GM19043 (cell line): ENCODE data around the gene RNF26.
A peak's percentile ranks its signal among the peaks of the same experiment; 100 is the strongest.

Experiments used
- ATAC-seq: cut with Tn5 transposase; IDR thresholded peaks from one replicate; pipeline ENCODE4 v1.9.1; 2021; ENCODE audit warnings: low read depth; ENCODE audit not compliant: unreplicated experiment

Gene RNF26

DNA sequence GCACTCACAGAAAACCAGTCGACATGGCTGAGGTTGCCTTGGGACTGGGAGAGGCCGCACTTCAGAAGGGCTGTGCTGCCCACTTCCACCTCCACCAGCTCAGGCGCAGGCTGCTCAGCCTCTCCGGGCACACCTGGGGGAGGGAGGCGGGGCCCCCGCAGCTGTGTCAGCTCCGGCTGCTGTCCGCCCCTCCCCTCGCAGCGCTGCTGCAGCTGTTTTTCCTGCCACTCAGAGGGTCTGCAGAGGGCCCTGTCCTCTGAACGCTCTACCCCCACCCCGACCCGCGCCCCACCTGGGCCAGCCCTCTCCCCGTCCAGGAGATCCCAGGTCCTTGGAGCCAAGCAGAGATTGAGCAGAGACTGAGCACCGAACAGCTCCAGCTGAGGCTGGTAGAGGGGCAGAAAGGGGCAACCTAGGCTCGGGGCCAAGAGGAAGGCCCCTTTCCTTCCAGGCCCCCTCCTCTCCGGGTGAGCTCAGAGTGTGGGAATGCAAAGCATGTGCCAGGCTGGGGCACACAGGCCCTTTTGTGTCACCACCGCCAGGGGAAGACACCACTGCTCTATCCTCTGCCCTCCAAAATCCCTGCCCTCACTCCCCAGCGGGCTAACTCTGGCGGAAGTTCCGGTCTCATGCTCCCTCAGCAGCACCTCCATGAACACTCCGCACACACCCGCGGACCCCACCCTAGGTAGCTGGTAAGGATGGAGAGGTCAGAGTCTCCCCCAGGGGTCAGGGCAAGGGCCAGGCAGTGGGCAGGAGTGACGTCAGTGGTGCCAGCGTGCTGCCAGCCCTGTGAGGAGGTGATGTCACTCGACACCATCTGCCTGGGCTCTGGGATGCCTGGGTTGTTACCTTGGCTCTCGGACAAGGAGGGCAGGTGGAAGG lies 19.0 kb upstream of the RNF26 start:
- no peak for ATAC-seq

DNA sequence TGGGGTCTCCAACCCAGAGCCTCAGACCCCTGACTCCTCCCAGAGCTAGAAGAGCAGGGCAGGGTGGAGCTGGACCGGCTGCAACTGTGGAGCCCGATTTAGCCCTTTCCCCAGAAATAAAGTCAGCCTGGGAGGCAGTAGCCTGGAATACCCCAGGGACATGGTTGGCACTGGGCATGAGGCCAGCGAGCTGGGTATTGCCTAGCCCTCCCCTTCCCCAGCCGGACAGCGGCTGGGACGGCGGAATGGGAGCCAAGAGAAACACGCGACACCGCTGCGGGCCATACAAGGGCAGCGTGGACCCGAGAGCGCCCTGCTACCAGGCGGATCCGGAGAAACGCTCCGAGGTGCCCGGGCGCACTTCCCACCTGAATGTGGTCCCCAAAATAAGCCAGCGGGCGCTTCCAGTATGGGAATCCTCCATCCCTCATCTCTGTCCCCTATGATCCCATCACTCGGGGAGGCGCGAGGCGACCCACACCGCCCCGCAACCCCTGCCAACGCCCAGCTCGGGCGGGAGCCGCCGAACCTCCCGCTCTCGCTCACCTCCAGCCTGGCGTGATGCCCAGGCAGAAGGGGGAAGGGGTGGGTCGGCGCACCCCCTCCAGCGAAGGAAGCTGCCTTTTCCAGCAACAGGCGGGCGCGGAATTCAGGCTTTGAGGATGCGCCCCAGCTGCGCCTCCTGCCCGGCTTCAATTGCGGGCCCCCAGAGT lies 18.2 kb upstream of the RNF26 start:
- ATAC-seq = no peak

DNA sequence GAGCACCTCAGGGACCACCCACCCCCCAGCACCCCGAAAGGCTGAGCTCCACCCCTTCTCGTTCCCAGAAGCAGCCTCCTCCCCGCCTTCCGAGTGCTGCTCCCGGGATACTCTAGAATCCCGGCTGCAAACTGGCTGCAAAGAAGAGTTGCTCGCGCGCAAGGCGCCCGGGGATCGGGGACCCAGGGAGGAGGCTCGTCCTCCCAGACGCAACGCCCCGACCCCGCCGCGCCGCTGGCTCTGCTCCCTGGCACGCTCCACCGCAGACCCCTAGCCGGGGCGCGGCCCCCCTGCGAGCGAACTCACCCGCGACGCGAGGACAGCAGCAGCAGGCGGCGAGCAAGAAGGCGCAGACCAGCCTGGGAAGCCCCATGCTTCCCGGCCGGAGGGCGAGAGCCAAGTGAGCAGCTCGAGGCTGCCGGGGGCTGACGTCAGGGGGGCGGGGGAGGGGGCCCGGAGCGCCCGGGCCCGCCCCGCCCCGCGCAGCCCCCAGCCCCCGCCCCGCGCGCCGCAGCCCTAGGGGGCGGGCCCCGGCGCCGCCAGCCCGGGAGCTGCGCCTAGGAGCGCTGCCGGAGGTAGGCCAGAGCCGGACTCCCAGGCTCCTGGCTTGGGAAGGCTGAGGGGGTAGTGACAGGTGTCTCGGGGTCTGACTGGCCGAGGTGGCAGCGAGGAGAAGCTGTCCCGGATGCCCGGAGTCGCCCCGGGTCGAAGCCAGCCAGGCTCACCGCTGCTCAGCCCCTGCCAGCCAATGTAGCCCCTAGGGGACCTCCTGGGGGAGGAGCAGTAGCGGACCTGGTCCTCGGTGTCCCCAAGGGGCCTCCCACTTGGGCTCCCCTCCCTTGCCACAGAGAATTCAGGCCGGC lies 17.4 kb upstream of the RNF26 start, which contains the start of gene MCAM:
Gene MCAM (minus strand): TSS at position 402 of the 863 bp plus-strand sequence. CDS start 29 bp downstream, at position 373.
- no peak for ATAC-seq

DNA sequence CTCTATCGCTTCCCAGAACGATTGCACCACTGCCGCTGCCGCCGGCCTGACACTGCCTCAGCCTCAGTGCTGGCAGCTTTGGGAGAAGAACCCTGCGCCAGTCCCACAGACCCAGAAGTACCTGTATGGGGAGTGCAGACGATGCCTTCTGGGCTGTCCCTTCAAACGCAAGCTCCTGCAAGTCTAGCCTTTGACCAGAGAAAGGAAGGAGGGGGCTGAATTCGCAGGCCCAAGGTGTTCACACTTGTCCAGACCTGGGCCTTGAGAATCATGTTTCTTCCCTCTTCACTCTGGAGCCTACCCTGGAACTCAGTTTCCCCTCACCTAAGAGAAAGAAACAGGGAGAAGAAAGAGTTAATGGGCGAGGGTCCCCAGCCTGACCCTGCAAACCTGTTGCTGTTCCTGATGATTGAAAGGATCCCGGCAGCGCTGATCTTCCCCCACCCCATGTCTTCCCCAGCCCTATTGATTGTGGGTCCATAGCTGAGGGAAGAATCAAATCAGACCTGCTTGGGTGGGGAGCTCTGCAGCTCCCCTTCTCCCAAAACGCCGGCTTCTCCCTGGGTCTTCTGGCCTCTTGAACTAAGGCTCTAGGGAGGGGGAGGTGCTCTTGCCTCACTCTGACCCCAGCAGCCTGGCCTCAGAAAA lies 16.6 kb upstream of the RNF26 start:
- no peak for ATAC-seq

DNA sequence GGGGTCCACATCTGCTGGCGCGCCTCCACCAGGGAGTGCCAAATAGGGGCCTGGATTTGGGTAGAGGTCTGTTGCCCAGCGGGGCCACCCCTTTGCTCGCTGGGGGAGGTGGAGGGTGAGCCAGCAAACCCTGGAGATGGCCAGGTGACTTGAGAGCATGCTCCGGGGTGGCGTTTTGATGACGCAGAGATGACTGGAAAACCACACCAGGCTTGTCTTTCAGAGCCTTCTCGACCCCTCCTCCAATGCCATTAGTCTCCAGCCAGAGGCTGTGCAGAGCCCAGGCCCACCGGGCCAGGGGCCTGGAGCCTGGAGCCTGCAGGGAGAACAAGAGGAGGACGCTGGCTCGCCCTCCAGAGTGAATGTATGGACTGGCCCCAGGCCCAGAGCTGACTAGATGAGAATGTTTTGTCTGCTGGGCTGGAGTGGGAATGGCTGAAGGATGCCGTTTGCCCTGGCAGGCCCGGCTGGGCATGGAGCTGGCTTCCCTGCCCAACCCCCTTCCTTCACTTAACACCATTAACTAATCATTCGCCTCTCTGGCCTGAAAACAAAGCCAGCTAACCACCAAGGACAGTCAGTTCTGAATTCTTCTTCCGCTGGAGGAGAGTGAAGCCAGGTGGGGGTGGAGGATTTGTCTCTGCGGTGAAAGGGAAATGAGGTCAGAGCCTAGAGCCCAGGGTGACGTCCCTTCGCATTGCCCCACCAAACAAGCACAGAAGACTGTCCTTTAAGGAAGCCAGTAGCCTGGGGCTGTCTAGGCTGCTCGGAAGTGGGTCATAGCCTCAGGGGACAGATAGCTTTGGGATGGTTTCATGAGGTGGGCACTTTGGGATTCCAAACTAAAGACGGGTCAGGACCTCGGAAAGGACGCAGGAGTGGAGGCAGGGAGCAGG lies 15.8 kb upstream of the RNF26 start:
- ATAC-seq = no peak

DNA sequence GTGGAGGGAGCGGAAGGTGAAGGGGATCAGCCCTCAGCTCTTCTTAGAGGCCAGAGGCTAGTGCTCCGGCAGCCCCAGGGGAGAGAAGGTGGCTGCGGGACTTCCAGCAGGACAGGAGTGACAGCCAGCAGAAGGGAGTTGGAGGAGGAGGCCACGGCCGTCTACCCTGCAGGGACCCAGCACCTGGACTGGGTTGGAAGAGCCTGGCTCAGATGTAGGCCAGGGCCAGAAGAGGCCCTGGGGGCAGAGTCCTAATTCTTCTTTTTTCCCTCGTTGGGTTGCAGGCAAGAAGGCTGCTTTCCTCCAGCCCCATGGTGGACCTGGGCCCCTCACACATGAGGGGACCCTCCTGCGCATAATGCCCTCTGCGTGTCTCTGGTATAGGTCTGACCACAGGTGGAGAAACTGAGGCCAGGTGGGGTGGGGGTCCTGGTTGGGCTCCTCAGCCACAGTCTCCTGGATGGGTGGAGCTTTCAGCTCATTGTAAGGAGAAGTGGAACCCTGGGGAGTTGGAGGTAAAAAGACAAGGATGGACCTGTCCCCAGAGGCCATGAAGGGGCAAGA lies 15.1 kb upstream of the RNF26 start:
- ATAC-seq = no peak

DNA sequence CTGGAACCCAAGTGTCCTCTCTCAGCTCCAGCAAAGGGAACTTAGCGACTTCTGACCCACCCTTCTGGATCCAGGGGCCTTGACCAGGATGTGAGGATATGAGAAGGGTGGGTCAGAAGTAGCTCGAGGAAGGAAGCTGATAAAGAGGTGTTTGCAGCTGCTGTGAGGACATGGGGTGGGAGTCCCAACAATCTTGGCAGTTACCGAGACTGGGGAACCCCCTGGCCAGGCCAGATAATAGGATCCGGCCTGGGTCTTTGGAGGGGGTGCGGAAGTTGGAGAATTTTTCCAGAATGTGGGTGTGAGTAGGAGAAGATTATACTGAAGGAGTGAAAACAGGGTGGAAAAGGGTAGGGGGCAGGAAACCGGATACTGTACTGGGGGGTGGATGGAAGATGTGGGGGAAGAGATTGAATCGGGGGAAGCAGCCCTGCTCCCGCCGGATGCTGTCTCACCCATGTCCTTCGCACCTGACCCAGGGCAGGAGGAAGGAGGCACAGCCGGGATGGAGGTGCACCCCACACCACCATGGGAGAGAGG lies 14.6 kb upstream of the RNF26 start:
- no peak for ATAC-seq

DNA sequence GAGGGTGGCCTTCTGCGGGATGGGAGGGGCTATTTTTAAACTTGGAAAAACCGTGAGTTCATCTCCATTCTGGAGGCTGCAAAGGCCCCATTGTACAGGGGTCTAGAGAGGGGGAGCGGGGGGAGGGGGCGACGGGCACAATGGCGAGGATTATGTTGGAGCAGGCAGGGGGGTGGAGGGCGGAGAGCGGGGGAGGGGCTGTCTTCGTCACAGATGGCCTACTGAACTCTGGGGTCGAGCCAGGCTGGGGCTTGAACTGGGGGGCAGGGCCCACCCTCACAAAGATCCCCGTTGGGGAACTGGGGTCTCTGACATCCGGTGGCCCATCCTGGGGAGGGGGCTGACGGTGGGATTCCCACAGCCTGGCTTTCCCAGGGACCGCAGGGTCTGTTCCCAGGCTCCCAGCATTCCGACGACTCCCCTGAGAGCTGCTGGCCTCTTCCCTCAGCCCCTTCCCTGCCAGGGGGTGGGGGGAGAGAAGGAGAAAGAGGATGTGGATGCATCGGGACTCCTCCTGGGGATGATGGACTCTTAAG lies 14.0 kb upstream of the RNF26 start:
- ATAC-seq = no peak

DNA sequence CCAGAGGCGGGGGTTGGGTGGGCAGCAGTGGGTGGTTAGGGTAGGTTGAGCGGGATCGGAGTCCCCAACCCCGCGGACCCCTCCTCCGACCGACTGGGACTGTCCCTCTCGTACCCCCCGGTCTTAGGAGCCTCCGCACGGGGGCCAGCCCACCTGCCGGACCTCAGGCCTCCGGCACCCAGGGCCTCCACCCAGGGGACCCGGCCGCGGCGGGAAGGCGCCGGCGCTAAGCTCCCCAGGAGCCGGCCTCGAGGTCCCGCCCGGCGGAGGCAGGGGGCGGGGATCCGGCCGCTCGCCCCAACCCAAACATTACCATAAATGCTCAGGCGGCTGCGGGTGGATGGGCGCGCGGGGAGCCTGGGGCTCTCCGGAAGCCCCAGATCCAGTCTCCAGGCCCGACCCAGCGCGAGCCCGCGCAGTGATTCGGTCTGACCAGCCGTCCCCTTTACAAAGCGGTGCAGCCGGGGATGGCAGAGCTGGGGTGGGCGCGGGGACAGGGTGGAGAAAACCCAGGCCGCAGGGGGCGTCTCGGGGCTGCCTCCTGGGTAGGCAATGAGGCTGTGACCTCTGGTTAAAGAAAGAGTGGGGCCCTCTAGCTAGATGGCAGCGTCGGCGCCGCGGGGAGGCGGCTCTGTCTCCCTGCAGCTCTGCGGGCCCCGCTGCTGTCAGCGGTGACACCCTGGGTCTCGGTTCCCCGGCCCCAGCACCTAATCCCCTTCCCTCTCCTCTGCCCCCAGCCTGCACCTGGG lies 13.4 kb upstream of the RNF26 start:
- peak; percentile 51 for ATAC-seq

DNA sequence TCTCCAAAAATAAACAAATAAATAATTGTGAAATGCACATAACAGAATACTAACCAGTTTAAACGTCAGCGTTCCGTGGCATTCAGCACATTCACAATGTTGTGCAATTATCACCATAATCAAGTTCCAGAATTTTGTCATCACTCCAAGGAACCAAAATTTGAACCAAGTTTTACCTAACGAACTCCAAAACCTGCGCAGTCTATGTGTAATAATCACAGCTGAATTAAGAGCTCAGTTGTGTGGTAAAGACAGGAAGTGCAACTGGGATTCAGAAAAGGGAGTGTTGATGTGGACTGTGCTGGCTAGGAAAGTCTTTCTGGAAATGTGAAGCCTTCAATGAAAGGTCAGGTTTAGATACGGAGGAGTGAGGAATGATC lies 12.0 kb upstream of the RNF26 start:
- no peak for ATAC-seq

DNA sequence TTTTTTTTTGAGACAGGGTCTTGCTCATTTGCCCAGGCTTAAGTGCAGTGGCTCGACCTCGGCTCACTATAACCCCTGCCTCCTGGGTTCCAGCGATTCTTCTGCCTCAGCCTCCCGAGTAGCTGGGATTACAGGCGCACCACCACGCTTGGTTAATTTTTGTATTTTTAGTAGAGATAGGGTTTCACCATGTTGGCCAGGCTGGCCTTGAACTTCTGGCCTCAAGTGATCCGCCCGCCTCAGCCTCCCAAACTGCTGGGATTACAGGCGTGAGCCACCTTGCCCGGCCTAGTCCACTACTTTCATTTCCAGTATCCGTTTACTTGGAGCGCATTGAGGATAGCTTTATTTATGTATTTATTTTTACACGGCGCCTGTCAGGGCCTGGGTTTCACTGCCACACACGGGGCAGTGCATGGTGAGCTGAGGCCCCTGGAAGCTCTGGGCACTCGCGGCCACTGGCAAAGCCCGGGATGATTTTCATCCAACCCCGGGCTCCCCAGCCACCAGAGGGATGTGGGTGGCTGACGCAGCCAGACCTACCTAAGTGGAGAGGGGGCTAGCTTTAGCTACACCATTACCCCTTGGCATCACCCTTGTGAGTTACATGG lies 11.3 kb upstream of the RNF26 start:
- no peak for ATAC-seq

DNA sequence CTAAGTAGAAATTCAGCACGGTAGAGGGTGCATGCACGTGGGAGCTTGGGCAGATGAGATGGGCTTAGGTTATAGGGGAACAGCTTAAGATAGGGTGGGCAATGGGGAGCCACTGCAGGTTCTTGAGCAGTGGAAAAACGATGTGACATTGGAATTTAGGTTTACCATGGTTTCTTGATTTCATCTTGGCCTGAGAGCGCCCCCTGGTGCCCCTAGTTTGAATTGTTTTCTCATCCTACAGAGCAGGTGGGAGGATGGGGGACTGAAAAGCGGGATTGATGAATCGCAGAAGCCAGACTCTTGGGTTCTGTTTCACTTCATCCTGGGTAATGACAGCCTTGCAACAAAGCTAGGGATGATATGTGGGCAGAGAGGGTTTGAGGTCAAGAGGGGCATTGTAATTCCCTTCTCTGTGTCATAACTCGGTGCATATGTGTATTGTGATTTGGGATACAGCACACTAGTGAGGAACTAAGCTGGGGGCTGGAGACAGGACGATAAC lies 10.7 kb upstream of the RNF26 start:
- no peak for ATAC-seq

DNA sequence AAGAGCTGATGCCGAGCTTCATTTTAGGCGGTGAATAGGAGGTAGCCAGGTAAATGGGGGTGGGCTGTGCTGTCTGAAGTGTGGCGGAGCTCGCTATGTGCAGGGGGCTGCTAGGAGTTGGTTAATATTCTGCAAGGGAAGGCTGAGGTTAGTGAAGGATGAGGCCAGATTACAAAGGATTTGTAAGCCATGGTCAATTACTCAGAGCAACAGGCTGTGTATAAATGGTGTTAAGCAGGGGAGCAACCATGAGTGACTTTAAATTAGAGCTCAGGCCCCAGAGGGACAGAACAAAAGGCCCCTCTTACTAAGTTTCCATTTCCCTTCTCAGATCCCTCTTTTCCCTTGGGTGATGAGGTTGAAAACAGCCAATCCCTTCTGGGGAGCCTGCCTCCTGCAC lies 10.1 kb upstream of the RNF26 start:
- ATAC-seq = no peak

DNA sequence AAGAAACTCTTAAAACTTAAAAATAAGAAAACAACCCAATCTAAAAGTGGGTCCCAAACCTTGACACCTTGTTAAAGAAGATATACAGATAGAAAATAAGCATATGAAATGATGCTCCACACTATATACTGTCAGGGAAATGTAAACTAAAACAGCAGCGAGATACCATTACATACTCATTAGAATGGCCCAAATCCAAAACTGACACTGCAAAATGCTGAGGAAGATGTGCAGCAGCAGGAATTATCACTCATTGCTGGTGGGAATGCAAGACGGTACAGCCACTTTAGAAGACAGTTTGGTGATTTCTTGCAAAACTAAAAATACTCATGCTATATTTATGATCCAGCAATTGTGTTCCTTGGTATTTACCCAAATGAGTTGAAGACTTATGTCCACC lies 5.0 kb upstream of the RNF26 start:
- ATAC-seq = no peak

DNA sequence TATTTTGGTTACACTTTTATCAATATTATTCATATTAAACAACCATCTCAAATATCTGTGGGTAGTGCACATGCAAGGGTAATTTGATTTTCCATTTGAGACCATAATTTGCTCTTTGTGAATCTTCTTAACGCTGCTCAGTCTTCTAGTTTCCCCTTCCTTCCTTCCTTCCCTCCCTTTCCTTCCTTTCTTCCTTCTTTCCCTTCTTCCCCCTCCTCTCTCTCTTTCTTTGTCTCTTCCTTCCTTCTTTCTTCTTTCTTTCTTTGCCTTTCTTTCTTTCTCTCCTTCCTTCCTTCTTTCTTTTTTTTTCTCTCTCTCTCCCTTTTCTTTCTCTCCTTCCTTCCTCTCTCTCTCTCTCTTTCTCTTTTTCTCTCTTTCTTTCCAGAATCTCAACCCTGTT lies 4.1 kb upstream of the RNF26 start:
- no peak for ATAC-seq

DNA sequence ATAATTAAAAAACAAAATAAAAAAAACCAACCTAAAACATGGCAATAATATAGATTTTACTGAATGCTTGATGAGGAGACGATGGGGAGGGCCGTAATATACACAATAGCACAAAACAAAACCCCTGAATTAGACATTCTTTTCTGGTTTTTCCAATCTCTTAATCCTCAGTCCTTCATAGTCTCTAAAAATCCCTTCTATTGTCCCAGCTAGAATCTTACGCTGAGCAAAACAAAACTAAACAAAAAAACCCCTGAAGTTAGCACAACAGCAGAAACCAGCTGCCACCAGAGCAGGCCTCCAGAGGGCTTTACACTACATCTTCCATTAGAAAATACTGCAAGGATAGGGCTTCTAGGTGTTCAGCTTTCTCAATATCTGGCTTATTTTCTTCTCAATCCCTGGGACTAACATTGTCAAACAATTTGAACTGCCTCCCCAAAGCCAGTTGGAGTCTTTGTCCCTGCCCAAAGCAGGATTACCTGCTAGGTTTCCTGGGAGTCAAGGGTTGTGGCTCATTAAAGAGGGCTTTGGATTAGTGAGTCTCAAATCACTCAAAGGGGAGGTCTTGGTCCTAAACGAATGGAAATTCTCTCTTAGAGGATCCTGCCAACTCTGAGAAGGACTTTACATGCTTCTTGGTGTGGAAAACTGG lies 2.1 kb upstream of the RNF26 start:
- no peak for ATAC-seq
